Hypothalamus (tissue), 51 donors: ENCODE measurements around the gene TNS4.

Experiments
- DNase-seq, 51 donors: peaks; one replicate each; lab custom pipeline; 2025; lab: John Stamatoyannopoulos, UW

The TNS4 gene

DNA sequence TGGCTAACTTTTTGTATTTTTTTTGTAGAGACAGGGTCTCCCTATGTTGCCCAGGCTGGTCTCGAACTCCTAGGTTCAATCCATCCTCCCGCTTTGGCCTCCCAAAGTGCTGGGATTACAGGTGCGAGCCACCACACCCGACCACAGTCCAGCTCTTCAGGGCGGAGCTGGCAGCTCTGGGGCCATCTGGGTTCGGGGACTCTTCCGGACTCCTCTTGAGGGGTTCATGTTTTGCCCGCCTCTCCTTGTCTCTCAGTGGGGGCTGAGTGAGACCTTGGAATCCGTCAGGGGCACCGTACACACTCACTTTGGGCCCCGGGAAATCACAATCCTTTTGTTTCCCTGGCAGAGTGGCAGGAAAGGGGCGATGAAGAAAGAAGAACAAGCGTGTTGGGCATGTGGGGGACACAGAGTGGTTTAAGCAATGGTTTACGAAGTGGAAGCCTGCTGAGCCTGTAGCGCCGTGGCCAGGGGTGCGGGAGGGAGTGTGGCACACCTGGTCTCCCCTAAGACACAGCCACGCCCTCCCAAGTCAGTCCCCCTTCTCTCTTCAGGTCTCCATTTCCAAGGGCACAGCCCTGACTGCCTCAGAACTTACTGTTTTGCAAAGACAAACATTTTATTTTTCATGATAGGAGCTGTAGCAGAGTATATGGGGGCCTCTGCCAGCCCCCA, 26.1 kb downstream of the TNS4 start:
- DNase-seq = no peak

DNA sequence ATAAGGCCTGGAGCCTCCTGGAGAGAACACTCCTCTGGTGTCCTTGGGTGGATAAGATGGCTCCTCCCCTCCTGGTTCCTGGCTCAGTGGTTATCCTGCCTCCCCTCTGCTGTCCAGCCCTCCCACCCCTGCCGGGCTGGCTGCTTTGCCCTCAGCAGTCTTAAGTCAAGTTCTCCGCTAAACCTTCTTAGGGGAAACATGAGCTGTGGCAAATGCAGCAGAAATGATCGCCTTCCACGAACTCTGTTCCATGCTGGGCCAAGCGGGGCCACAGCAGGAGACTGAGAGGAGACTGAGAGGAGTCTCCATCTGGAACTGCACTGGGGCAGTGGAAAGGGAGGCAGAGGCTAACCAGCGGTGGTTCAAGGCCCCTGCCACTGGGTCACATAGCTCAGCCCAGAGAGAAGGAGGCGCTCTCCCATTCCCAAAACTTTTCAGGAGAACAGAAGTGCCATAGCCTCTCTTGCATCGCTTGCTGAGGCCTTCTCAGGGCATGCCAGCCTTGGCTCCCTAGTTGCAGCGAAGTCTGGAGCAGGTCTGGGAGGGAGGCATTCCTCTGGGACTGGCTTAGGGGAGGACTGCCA, 26.9 kb downstream of the TNS4 start:
- no peak for DNase-seq

DNA sequence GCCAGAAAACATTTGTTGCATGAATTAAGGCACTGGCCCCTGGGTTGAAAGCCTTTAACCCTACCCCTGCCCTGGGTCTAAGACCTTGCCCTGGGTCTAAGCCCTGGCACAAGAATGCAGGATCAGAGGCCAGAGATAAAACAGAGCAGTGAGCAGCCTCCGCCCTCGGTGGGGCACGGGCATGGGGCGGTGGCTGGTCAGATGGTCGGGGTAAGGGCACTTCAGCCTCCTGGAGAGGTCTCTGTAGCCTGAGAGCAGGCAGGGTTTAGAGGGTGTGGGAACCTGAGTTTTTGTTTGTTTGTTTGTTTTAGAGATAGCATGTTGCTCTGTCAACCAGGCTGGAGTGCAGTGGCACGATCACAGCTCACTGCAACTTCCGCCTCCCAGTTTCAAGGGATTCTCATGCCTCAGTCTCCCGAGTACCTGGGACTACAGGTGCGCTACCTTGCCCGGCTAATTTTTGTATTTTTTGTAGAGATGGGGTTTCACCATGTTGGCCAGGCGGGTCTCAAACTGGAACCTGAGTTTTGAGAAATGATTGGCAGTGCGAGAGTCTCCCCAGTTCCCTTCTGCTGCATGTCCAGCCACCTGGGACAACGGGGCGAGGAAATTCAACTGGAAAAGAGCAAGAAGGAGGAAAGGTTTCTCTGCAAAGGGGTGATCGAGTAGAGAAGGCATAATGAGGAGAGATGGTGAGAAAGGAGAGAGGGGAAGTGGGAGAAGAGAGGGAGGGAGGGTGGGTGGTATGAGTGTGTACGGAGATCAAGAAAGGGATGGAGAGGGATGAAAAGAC, 27.7 kb downstream of the TNS4 start:
- no peak for DNase-seq

DNA sequence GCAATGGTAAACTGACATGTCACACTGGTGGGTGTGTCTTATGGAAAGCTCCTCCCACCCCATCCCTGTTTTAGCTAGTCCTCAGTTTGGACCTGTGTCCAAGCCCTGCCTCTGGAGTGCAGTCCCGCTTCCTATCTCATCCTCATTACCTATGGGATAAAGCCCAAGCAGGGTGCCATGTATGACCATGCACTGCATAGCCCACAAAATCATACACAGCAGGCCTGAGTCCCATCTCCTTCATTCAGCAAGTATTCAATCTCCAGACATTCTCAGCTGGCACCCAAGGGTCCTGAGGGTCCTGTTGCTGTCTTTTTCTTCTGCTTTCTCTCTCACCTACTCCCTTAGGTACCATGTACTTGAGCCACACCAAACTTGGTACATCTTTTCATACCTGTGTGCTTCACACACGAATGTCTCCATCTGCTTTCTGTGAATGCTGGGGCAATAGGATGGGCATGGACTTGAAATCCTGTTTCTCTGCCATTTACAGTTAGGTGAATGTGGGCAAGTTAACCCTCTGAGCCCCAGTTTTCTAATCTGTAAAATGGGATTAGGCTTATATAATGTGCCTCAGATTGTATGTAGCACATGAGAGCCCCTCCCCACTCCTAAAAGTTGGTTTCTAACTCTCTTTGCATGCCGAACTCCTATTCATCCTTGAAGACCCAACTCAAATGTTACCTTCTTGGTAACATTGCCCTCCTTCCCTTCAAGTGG, 28.5 kb downstream of the TNS4 start:
- no peak for DNase-seq

DNA sequence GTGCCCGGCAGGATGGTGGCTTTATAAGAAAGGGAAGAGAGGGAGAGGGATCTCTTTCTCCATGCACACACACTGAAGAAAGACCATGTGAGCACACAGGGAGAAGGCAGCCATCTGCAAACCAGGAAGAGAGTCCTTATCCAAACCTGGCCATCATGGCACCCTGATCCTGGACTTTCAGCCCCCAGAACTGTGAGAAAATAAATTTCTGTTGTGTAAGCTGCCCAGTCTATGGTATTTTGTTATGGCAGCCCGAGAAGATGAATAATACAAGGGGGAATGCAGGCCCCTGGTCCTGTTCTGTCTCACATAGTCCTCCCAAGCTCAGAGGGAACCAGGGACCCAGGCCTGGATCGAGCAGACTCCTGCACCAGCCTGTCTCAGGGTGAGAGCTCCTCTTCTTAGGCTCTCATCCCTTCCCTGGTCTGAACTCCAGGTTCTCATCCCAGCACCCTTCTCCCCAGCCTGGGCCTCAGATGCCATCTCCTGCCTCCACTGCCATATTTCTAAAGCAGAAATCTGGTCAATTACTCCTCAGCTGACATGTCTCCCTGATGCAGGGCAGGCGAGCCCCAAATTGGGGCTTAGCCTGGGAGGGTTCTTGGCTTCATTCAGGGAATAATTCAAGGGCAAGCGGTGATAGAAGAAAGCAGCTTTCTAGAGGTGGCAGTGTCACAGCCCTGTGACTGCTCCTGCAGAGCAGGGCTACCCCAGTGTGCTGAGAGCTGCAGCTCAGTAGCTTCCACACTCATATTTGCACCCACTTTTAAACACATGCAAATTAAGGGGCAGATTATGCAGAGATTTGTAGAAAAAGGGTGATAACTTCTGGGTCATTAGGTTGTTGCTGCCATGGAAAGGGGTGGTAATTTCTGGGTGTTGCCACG, 29.3 kb downstream of the TNS4 start:
- no peak for DNase-seq

DNA sequence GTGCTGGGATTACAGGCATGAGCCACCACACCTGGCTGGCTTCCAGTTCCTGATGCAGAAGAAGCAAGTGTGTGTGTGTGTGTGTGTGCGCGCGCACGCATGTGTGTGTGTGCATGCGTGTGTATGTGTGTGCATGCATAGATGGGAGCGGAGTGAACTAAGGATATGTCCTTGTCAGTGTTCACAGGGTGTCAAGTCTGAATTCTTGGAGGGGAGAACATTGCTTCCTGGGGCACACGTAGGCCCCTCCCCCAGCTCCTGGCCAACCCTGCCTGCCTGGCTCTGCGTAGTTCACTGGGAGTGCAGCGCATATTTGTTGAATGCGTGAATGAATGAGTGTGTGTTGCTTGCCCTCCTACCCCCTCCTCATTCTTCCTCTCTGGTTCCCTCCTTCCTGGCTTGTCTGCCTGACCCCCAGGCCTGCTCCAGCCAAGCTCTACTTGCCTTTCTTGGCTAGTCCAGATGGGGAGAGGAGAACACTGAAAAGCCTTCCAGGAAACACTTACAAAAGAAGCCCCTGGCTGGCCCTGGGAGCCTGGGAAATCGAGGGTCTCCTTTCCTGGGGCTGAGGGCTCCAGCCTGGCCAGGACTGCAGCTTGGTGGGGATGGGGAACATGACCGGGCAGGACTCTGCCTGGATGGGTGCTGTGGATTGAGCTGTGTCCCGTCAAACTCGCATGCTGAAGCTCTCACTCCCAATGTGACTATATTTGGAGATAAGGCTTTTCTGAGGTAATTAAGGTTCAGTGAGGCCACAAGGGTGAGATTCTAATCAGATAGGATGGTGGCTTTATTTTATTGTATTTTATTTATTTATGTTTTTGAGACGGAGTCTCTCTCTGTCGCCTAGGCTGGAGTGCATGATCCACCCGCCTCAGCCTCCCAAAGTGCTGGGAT, 30.2 kb downstream of the TNS4 start:
- DNase-seq = no peak

DNA sequence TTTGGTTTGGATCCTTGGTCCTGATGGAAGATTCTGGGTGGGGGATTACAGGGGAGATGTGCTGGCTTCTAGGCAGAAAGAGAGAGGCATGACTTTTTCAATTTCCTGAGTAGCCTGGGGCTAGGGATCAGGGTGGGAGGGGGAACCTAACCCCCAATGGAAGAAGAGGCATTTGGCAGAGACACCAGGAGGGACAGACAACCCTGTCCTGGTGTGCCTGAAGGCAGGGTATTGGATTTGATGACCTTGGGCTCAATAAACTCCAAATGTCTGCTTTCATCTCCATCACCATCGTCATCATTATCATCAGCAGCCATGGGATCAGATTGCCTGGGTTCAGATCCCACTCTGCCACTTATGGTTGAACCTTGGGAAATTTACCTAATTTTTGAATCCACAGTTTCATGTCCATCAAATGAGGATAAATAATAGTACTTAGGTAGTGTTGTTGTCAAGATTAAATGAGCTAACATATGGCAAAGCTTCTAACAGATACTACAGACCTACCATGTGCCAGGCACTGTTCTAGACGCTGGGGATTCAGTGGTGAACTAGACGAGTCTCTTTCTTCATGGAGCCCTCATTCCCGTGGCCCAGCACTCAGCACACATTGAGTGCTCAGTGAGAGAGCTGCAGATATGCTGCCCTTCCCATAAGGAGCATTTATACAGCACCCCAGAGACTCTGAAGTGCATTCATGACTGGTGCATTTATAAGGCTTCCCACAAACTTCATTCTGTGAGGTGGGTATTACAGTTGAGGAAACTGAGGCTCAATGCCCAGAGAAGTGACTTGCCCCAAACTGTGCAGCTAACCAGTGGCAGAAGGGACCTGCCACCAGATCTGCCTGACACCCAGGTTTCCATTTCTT, 31.4 kb downstream of the TNS4 start:
- DNase-seq = no peak

DNA sequence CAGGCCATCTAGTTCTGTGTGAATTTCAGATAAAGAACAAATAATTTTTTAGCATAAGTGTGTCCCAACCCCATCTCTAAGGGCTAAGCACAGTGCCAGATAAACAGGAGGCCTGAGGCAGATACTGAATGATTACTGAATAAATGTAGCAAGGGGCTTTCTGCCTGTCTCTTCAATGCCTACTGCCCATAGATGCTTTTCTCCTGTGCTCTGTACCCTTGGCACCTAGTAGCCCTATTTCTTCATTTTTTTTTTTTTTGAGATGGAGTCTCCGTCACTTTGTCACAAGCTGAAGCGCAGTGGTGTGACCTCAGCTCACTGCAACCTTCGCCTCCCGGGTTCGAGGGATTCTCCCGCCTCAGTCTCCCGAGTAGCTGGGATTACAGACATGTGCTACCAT, 32.9 kb downstream of the TNS4 start:
- no peak for DNase-seq

DNA sequence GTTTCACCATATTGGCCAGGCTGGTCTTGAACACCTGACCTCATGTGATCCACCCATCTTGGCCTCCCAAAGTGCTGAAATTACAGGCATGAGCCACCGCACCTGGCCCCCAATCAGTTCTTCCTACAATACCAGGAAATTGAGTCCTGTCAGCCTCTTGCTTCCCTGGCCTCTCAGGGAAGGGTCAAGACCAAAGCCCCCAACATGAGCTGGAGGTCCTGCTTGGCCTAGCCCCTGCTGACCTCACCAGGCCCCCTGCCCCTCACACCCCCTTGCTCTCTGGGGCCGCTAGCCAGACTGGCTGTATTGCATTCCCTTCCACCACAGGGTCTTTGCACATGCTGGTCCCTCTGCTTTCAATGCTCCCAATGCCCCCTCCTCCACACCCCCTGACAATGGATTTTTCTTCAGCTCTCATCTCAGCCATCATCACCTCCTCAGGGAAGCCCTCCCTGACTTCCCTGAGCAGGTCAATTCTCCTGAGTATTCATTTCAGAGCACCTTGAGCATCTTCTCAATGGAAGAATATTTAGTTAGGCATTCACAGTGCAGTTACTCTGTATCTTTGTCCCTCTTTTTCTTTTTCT, 34.0 kb downstream of the TNS4 start:
- DNase-seq = no peak

DNA sequence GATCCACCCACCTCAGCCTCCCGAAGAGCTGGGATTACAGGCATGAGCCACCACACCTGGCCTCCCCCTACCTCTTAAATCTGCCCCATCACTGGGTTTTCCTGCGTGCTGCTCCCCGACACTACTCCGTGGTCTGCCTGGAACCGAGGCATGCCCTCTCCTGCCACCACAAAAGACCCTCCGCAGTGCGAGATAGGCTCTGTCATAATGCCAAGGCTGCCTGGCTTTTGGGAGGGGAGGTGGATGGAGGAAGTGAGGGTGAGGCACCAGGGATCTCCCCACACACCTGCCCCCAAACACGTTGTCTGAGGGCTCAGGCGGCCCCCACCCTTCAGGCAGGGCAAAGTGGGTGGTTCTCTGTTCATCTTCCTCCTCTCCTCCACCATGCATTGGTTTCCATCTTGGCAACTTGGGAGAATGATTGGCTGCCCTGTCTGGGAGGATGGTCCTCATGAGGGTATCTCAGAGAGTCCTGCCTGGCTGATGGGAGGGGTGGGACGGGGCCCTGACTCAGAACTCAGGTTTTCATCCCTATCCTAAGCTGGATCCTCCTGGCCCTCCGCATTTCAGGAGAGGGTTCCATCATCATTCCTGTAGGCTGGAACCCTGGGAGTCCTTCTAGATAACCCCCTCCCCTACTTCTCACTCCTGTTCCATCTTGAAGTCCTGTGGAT, 35.0 kb downstream of the TNS4 start:
- DNase-seq = no peak

DNA sequence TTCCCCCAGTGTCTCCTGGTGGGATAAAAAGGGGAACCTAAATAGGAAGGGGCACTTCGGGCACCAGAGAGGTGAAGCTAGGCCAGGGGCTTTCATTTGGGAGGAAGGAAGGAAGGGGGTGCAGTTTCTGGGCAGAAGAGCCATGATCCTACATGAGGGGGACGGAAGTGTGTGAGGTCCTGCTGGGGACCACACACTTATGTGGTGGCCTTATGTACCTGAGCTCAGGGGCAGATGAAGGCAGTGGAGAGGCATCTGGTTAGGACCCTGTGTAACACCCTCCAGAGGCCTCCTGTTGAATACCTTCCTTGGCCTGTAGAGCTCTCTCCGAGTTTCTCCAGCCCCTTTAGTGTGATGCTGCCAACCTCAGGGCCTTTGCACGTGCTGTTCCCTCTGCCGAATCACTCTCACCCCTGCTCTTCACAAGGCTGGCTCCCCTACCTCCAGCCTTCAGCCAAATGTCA, 37.0 kb downstream of the TNS4 start:
- DNase-seq = no peak

DNA sequence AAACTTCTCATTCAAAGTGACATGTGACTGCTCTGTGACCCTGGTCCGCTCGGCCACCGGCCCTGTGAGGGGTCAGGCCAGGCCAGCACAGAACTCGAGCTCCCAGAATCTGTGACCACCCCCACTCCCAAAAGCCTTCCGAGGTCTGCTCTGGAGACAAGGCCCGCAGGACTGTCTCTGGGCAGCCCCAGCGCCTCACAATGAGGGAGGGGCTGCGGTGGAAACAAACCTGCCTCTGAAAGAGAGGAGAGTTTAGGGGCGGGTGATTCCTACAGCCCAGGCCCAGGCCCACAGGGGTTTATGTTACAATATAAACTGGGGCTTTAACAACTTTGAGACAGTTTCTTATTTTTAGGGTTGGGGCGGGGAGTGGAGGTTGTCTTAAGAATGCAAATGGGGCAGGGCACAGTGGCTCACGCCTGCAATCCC, 38.3 kb downstream of the TNS4 start:
- no peak for DNase-seq

DNA sequence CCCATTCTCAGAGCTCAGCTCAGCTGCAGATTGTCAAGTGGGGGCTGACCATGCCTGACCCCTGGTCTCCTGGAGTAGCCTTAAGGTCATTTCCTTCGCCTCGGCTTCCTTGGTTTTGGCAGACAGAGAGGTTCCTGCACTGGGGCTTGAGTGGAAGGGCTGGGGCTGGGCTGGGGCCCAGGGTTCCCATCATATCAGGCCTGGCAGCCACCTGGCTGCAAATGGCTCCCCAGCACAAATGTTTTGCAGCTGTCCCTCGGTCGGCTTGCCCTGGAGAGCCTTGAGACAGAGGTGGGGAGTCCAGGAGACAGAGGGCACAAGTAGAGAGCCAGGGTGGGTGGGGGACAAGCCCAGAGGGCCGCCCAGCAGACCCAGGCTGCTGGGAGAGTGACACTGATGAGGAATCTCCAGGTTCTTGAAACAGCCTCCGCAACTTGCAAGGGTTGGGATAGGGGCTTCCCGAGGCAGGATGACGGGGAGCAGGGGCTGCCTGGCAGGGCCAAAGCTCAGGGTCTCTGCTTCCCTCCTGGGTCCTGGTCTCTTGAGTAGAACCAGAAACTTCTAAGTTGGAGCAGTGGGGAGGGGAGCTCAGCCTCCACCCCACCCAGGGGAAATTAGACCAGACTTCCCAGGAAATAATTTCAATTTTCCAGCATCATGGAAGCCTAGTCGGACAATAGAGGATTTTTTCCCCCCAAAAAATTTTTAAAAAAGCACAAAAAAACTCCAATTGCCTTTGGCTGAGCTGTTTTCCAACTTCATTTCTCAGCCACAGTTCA, 38.9 kb downstream of the TNS4 start:
- no peak for DNase-seq

DNA sequence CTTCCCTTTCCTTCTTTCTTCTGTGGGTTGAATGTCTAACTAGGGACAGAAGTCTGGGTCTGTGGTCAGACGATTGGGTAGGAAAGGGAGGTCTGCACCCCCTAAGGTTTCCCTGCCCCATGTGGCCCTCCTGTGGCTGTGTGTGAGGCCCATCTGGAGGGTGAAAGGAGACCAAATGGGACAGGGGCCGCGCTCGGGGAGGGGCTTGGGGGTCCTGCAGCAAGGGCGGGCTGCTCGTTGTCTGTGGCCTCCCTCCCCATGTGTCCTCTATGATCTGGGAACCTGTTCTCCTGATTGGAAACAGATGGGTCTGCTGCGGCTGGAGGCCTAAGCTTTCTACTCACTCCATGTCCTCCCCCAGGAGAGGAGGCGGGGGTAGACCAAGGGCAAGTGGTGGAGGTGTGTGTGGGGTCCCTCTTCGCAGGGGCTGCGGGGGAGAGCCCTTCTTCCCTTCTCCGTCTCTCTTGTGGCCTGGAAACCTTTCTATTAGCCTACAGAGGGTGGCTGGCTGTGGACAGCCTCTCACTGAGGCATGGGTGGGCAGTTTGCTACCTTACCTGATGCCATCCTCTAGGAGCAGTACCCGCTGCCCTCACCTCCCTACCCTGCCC, 39.6 kb downstream of the TNS4 start:
- no peak for DNase-seq

DNA sequence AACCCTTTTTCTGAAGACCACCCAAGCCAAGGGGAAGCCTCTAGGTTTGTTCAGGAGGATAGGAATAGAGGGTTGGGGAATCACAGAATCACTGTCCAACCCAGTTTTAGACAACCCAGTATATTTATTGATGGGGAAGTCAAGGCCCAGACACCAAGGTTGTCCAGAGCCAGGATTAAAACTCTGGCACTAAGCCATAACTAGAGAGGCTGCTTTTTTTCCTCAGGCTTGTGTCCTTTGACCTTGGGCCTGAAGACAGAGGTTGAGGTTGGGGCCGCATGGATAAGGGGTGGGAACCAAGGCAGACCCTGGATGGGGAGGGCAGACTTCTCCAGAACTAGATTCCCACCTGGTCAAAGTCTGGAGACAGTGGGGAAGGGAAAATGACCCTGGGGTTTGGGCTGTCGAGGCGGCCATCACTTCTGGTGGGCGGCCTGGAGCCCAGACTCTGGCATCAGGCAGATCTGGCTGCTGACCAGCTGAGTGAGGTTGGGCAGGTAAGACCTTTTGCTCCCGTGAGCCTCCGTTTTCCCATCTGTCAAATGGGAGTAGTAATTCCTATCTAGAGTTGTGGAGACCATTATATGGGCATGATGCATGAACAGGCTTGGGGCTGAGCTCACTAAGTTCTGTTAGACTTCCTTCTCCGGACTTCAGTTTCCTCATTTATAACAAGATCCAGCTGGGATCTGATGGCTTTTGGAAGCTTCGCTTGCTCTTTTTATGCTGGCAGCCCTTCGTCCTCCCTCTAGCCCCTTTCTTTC, 40.3 kb downstream of the TNS4 start:
- DNase-seq = no peak
